Embryonic facial prominence (tissue), 1 donor: ENCODE data around the gene WDR27.
A peak's percentile ranks its signal among the peaks of the same experiment; 100 is the strongest.
"Not testable (repeated sequence)": the region's sequence is repeated elsewhere in the genome, so short reads cannot be mapped to it uniquely, and the experiment has no call there.

Experiments
- DNase-seq: peaks from one replicate; pipeline ENCODE4 v3.0.0-alpha.2; 2016; ENCODE audit errors: extremely low spot score

Gene WDR27

GRCh38 chr6:169487579-169488436 lies 214.0 kb downstream of the WDR27 start:
- no peak for DNase-seq

- no peak for DNase-seq
These were observed 221.9 kb downstream of the WDR27 start for GRCh38 chr6:169479783-169480495.

GRCh38 chr6:169474362-169474761 lies 227.5 kb downstream of the WDR27 start:
- DNase-seq, result no peak

GRCh38 chr6:169473663-169474062 lies 228.2 kb downstream of the WDR27 start:
- no peak for DNase-seq

GRCh38 chr6:169472786-169473416 lies 228.9 kb downstream of the WDR27 start:
- no peak for DNase-seq

- no peak for DNase-seq
These were observed 231.0 kb downstream of the WDR27 start for GRCh38 chr6:169470790-169471189.

GRCh38 chr6:169469028-169469427 lies 232.8 kb downstream of the WDR27 start:
- no peak for DNase-seq

GRCh38 chr6:169467755-169468154 lies 234.1 kb downstream of the WDR27 start:
- not testable (repeated sequence) for DNase-seq

GRCh38 chr6:169466256-169466655 lies 235.6 kb downstream of the WDR27 start:
- not testable (repeated sequence) for DNase-seq

GRCh38 chr6:169457762-169458161 lies 244.1 kb downstream of the WDR27 start:
- no peak for DNase-seq

- DNase-seq, result no peak
These were observed 245.0 kb downstream of the WDR27 start for GRCh38 chr6:169456840-169457239.

- no peak for DNase-seq
These were observed 246.4 kb downstream of the WDR27 start for GRCh38 chr6:169455470-169455869.

- no peak for DNase-seq
These were observed 247.0 kb downstream of the WDR27 start for GRCh38 chr6:169454872-169455204.

GRCh38 chr6:169454204-169454871 lies 247.5 kb downstream of the WDR27 start:
- no peak for DNase-seq

GRCh38 chr6:169452869-169453620 lies 248.8 kb downstream of the WDR27 start:
- no peak for DNase-seq

GRCh38 chr6:169452117-169452868 lies 249.5 kb downstream of the WDR27 start:
- DNase-seq, result peak; percentile 20

GRCh38 chr6:169451065-169451838 lies 250.6 kb downstream of the WDR27 start:
- DNase-seq, result no peak

GRCh38 chr6:169450097-169450496 lies 251.7 kb downstream of the WDR27 start:
- DNase-seq, result no peak

GRCh38 chr6:169449221-169449620 lies 252.6 kb downstream of the WDR27 start:
- no peak for DNase-seq
